CD4-positive, alpha-beta T cell treated with Interleukin-15 for 4 hours (primary cell): ENCODE results near the gene IYD.
A peak's percentile ranks its signal among the peaks of the same experiment; 100 is the strongest.

Source experiments
- DNase-seq: peaks from one replicate; pipeline ENCODE4 v3.0.0-alpha.2; 2020; ENCODE audit warnings: low spot score

The IYD gene

GRCh38 chr6:150394899-150395295 lies 26.1 kb downstream of the IYD start:
- DNase-seq = no peak

GRCh38 chr6:150395388-150396009 lies 26.7 kb downstream of the IYD start:
- peak; percentile 46 for DNase-seq

DNA sequence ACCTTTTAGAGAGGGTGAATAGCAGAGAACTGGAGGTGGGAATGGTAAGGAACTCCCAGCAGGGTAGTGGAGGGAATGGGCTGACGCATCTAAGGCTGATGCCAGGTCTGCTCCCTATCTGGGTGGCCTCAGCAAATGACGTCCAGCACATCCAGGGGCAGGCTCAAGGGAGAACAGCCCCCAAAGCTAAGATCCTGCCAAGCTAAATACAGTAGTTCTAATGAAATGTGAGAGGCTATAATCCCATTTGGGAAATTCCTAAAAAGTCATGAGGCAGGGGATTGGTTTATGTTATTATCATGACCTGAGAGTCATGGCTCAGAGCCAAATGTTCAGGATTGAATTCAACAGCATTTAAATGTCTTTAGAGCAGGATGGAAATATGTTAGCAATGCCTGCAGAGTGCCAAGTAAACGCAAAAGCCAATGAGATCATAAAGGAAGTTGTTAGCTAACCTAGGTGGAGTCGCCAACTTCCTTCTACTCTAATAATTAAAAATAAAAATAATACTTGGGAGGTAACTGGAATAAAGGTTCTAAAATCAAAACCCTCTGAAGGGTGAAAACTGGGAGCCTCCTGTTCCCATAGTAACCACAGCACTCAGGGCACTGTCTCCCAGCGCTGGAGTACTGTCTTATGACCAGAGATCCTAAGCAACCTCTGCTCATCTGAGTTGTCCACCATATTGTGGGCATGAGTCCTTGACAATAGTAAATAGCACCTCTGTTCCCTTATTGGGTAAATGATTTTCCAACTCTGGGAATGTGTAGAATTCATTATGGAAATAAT lies 34.8 kb downstream of the IYD start:
- no peak for DNase-seq

DNA sequence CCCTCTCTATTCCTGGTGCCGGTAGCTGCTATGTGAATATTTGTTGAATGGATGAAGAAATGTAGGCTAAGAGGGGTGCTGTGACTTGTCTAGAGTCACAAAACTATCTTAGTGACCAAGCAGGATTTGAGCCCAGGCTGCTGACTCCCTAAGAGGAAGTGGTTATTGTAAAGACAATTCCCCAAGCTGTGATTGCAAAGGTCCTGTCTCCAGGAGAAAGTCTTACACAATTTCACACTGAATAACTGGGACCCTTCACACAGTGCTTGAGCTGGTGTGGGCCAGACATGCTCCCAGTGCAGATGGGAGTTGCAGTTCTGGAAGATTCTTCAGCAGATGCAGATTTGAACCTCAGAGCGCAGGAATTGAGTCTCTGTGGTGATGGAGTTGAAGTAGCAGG lies 38.1 kb downstream of the IYD start:
- DNase-seq = no peak

- no peak for DNase-seq
Observed at GRCh38 chr6:150408842-150409241, 40.0 kb downstream of the IYD start.

GRCh38 chr6:150409576-150410066 lies 40.8 kb downstream of the IYD start:
- DNase-seq = no peak

- DNase-seq = no peak
Observed at GRCh38 chr6:150410399-150410798, 41.6 kb downstream of the IYD start.

DNA sequence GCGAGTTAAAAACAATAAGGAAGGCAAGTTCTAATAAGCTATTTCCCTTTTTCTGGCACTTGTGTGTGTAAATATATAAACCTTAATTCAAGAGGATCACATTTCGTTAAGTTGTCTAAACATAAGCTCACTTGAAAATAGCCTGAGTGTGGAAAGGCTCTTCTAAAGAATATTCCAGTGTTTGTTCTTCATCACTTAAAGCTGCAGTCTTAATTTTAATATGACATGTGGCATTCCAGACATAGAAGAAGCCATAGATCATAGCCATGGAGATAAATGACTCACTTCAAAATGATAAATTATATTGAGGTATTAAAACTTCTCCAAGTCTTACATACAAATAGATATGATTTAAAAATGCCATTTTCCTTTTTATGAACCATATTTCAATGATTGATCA lies 42.1 kb downstream of the IYD start:
- DNase-seq = no peak

GRCh38 chr6:150412221-150412620 lies 43.4 kb downstream of the IYD start:
- DNase-seq = no peak

DNA sequence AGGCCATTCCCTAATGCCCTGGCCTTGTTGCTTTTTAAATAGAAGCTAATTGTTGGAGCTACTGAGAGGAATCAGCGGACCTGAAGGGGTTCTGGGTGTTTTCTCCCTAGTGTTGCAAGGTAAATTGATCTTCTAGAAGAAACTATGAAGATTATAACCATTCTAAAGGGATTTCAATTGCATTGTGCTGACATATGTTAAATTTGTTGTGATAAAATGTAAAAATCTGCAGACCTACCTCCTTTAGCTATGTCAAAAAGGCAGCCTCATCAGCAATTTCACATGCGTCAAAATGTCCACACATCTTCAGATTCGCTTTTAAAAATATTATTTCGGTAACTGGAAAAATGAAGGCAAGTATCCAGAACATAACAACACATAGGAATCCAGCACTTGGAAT lies 44.4 kb downstream of the IYD start:
- no peak for DNase-seq

DNA sequence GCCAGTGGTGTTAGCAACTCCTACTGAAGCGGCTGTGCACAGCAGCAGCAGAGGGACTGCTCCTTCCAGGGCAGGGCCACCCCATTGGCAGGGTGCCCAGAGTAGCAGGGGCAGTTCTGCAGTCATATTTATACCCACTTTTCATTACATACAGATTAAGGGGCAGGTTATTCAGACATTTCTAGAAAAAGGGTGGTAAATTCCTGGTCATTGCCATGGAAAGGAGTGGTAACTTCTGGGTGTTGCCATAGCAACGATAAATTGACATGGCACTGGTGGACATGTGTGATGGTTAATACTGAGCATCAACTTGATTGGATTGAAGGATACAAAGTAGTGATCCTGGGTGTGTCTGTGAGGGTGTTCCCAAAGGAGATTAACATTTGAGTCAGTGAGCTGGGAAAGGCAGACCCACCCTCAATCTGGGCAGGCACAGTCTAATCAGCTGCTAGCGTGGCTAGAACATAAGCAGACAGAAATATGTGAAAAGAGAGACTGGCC lies 45.0 kb downstream of the IYD start:
- no peak for DNase-seq

DNA sequence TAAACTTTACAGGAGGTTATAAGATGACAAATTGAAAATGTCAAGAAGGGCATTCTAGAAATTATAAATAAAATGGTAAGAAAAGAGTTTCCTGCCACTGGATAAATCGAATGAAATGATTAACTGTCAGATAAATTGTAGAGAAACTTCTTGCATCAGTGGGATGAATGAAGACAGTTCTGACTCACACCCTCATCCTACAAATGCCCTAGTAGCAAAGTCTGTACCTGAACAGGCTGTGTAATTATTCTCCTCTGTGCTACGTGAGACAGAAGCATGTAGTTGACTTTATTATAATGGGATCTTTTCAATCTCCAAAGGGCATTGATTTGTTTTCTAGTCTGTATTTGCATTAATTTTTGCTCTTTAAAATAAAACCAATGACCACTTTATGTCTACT lies 47.3 kb downstream of the IYD start:
- no peak for DNase-seq

DNA sequence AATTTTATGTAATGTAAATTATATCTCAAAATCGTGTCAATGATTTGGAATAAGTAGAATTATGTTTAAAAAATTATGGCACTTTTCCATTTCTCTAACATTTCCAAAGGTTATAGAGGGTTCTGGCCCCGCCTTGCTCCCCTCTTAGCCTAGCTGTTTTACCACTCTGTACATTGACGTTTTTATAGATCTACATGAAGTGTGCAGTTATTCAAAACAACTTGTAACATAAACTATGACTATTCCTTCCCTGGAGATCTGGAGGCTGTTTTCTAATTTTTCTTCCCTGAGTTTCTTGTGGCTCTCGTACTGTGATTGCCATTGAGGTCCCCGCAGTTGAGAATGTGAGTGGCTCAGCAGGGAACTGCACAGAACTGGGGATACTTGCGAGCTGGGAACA lies 48.4 kb downstream of the IYD start:
- DNase-seq = no peak

- DNase-seq = peak; percentile 48
Observed at GRCh38 chr6:150417899-150418826, 49.4 kb downstream of the IYD start.

- DNase-seq = peak; percentile 41
Observed at GRCh38 chr6:150418827-150419594, 50.2 kb downstream of the IYD start.

GRCh38 chr6:150420428-150420827 lies 51.6 kb downstream of the IYD start:
- DNase-seq = no peak

DNA sequence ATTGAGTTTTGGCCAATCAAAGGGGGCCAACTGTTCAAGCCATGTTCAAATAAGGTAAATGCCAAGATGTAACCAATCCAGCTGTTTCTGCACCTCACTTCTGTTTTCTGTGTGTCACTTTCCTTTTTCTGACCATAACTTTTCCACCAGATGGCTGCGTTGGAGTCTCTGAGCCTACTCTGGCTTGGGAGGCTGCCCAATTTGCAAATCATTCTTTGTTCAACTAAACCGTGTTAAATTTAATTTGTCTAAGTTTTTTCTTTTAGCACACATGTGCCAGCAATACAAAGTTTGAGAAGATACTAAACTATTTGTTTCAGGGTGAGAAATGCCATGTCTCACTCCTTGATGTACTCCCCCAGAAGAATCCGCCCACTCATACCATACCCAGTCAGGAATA lies 52.1 kb downstream of the IYD start:
- DNase-seq = no peak

DNA sequence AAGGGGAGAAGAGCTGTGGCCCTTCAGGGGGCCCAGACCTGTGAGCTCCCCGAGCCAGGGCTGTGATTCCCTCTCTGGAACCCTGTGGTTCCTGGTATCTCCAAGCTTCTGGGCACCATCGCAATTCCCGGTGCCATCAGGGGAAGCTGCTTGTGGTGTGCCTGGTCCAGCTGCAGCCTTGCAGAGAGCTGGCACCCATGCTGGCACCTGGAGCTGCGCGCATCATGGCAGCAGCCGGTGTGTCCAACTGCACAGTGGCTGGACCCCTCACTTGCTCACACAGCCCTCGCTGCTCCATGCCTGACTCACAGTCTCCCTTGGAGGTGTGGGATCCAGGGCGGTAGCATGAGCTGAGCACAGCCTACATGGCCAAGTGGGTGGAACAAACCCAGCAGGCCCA lies 56.7 kb downstream of the IYD start:
- no peak for DNase-seq

DNA sequence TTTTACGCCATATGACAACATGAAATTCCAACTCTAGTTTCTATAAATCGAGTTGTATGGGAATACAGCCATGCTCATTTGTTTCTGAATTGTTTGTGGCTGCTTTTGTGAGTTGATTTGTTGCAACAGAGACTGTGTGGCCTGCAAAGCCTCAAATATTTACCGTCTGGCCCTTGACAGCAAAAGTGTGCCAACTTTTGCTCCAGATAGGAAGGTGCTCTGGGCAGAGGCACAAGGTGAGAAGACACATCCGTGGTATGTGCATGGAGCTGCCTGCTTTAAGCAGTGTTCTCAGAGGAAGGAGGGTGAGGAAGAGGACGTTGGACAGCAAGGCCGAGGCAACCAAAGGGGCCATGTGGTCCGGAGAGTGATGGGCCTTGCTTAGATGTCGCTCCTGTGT lies 57.4 kb downstream of the IYD start:
- DNase-seq = no peak

- no peak for DNase-seq
Observed at GRCh38 chr6:150427037-150427602, 58.3 kb downstream of the IYD start.

DNA sequence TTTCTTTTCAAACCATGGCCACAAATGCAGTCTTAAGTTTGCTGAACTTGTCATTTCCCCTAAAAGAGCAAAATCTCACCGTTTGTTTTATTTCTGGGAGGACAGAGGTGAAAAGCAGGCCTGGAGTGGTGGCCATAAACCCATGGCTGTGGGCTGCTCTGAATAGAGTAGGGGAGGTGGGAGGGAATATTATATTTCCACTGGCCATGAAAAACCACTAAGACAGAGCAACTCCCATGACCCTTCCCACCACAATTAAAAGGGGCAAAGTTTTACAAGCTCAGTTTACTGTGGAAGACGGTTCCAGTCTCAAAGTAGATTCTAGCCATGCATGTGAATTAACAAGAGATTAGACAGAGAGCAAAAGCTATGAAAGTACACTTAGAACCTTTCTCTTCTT lies 59.0 kb downstream of the IYD start:
- no peak for DNase-seq
